IMR-90 (cell line): ENCODE data around the gene WDR27. TPM values are rescaled to one million over a fixed set of nuclear protein-coding genes. Genes with fewer than 3 reads are reported as not detected.

ENCODE experiments used
- ATAC-seq: fragments of 200-7000 bp; cut with Tn5 transposase; 2 replicates; pipeline ENCODE4 v1.9.1; 2020; ENCODE audit warnings: low read depth, mild to moderate bottlenecking, moderate library complexity
- BruUV-seq: library from RNA; stranded (reverse); fragments of 400-500 nt; replicated peaks from 2 replicates; lab custom pipeline; 2021; lab: Mats Ljungman, UMichigan
- CTCF ChIA-PET: fragments of 300-600 bp; formaldehyde crosslinking; extraction: SDS; loops from one replicate; lab custom pipeline; 2021; ENCODE audit warnings: antibody characterized with exemption; lab: Yijun Ruan, JAX
- POLR2A ChIA-PET: fragments of 300-600 bp; sonication (Branson Sonifier 250); formaldehyde crosslinking; loops from one replicate; lab custom pipeline; 2022; ENCODE audit warnings: antibody characterized with exemption; ENCODE audit not compliant: unreplicated experiment; lab: Charles Lee
- DNase-seq: peaks from one replicate; pipeline ENCODE4 v3.0.0; 2013
- H2AFZ ChIP-seq: replicated peaks from 2 replicates; pipeline ENCODE3; 2013; ENCODE audit warnings: low read length, mild to moderate bottlenecking; ENCODE audit not compliant: poor library complexity
- H2AK5ac ChIP-seq: 2 replicates; pipeline ENCODE4 v1.6.1; 2013; ENCODE audit warnings: low read depth, low read length, inconsistent platforms
- H2AK9ac ChIP-seq: replicated peaks from 2 replicates; pipeline ENCODE3; 2013; ENCODE audit warnings: mild to moderate bottlenecking, low read depth, low read length, moderate library complexity; ENCODE audit not compliant: poor library complexity
- H2BK120ac ChIP-seq: 2 replicates; pipeline ENCODE4 v1.6.1; 2013; ENCODE audit warnings: low read depth, low read length, inconsistent platforms
- H2BK15ac ChIP-seq: 3 replicates; pipeline ENCODE4 v1.6.1; 2013; ENCODE audit warnings: low read depth, low read length, inconsistent platforms
- H2BK20ac ChIP-seq: 2 replicates; pipeline ENCODE4 v1.6.1; 2013; ENCODE audit warnings: low read depth, mild to moderate bottlenecking, inconsistent platforms, low read length, moderate library complexity
- H2BK5ac ChIP-seq: 2 replicates; pipeline ENCODE4 v1.6.1; 2013; ENCODE audit warnings: mild to moderate bottlenecking, low read depth, low read length, inconsistent platforms; ENCODE audit not compliant: poor library complexity, severe bottlenecking
- H3K14ac ChIP-seq: replicated peaks from 2 replicates; pipeline ENCODE4 v1.6.1; 2013; ENCODE audit warnings: low read depth, low read length, inconsistent platforms
- H3K18ac ChIP-seq: 2 replicates; pipeline ENCODE4 v1.6.1; 2013; ENCODE audit warnings: low read depth, low read length, control low read depth
- H3K23ac ChIP-seq: 2 replicates; pipeline ENCODE4 v1.6.1; 2013; ENCODE audit warnings: low read depth, low read length, inconsistent platforms
- H3K27ac ChIP-seq: 2 replicates; pipeline ENCODE4 v1.5.1; 2013; ENCODE audit warnings: mild to moderate bottlenecking, control low read depth, low read length; ENCODE audit not compliant: insufficient read depth
- H3K27me3 ChIP-seq: 2 replicates; pipeline ENCODE4 v1.6.1; 2013; ENCODE audit warnings: low read length; ENCODE audit not compliant: control insufficient read depth, insufficient read depth
- H3K36me3 ChIP-seq: 2 replicates; pipeline ENCODE4 v1.6.1; 2013; ENCODE audit warnings: low read length, mixed read lengths; ENCODE audit not compliant: control insufficient read depth, insufficient read depth
- H3K4ac ChIP-seq: 2 replicates; pipeline ENCODE4 v1.6.1; 2013; ENCODE audit warnings: low read depth, low read length, inconsistent platforms
- H3K4me1 ChIP-seq: 2 replicates; pipeline ENCODE4 v1.6.1; 2013; ENCODE audit warnings: low read length, mixed read lengths; ENCODE audit not compliant: control insufficient read depth, insufficient read depth
- H3K4me2 ChIP-seq: 2 replicates; pipeline ENCODE4 v1.6.1; 2013; ENCODE audit warnings: low read depth, mild to moderate bottlenecking, control low read depth, low read length, moderate library complexity
- H3K4me3 ChIP-seq: 2 replicates; pipeline ENCODE4 v1.5.1; 2013; ENCODE audit warnings: low read depth, mild to moderate bottlenecking, control low read depth, low read length, moderate library complexity; ENCODE audit not compliant: insufficient read depth
- H3K56ac ChIP-seq: 2 replicates; pipeline ENCODE4 v1.6.1; 2013; ENCODE audit warnings: low read length, inconsistent platforms; ENCODE audit not compliant: insufficient read depth; ENCODE audit errors: extremely low read depth
- H3K79me1 ChIP-seq, 2 experiments: 2 replicates each; pipeline ENCODE4 v1.6.1; 2013; ENCODE audit warnings: low read length in 2 of 2, inconsistent platforms in 1 of 2, low read depth in 1 of 2
- H3K9ac ChIP-seq: 2 replicates; pipeline ENCODE4 v1.6.1; 2013; ENCODE audit warnings: low read depth, low read length, control low read depth
- H3K9me1 ChIP-seq: 2 replicates; pipeline ENCODE4 v1.6.1; 2013; ENCODE audit warnings: low read length, inconsistent platforms; ENCODE audit not compliant: insufficient read depth
- H3K9me3 ChIP-seq: 2 replicates; pipeline ENCODE4 v1.6.1; 2013; ENCODE audit warnings: low read length; ENCODE audit not compliant: control insufficient read depth, insufficient read depth
- H4K20me1 ChIP-seq: 2 replicates; pipeline ENCODE4 v1.6.1; 2013; ENCODE audit warnings: low read length, inconsistent platforms; ENCODE audit not compliant: insufficient read depth
- H4K5ac ChIP-seq: 2 replicates; pipeline ENCODE4 v1.6.1; 2013; ENCODE audit warnings: mild to moderate bottlenecking, low read depth, low read length, control low read depth
- H4K8ac ChIP-seq, 2 experiments: 2 replicates each; pipeline ENCODE4 v1.6.1; 2013; ENCODE audit warnings: low read depth in 2 of 2, low read length in 2 of 2, control low read depth in 1 of 2, inconsistent platforms in 1 of 2
- H4K91ac ChIP-seq: 2 replicates; pipeline ENCODE4 v1.6.1; 2013; ENCODE audit warnings: low read depth, low read length, inconsistent platforms; ENCODE audit not compliant: insufficient read depth
- CEBPB ChIP-seq: IDR thresholded peaks from 2 replicates; pipeline ENCODE4 v1.6.1; 2012; ENCODE audit warnings: low read depth, low read length, improper control_type of control experiment
- CHD1 ChIP-seq: IDR thresholded peaks from 2 replicates; pipeline ENCODE4 v1.6.1; 2012; ENCODE audit warnings: low read depth, low read length, improper control_type of control experiment
- FOS ChIP-seq: fragments of 150-350 bp; IDR thresholded peaks from 2 replicates; pipeline ENCODE4 v1.6.1; 2016; ENCODE audit warnings: low read depth, low read length
- MAZ ChIP-seq: IDR thresholded peaks from 2 replicates; pipeline ENCODE4 v1.6.1; 2012; ENCODE audit warnings: low read depth, mild to moderate bottlenecking, low read length, improper control_type of control experiment, moderate library complexity, borderline replicate concordance
- MXI1 ChIP-seq: IDR thresholded peaks from 2 replicates; pipeline ENCODE4 v1.6.1; 2012; ENCODE audit warnings: low read depth, mild to moderate bottlenecking, low read length, moderate library complexity, borderline replicate concordance
- NFE2L2 ChIP-seq: fragments of 150-350 bp; IDR thresholded peaks from 2 replicates; pipeline ENCODE4 v1.6.1; 2016; ENCODE audit warnings: low read depth, mild to moderate bottlenecking, low read length
- POLR2A ChIP-seq: IDR thresholded peaks from 2 replicates; pipeline ENCODE4 v1.6.1; 2012; ENCODE audit warnings: mild to moderate bottlenecking, low read depth, low read length
- RCOR1 ChIP-seq: IDR thresholded peaks from 2 replicates; pipeline ENCODE4 v1.6.1; 2012; ENCODE audit warnings: mild to moderate bottlenecking, low read length, improper control_type of control experiment; ENCODE audit not compliant: insufficient replicate concordance
- RFX5 ChIP-seq: IDR thresholded peaks from 2 replicates; pipeline ENCODE4 v1.8.0; 2012; ENCODE audit warnings: low read depth, mild to moderate bottlenecking, low read length, moderate library complexity
- SMC3 ChIP-seq: fragments of 150-350 bp; IDR thresholded peaks from 2 replicates; pipeline ENCODE4 v1.6.1; 2016; ENCODE audit warnings: low read depth, mild to moderate bottlenecking, antibody characterized with exemption, low read length, moderate library complexity
- WGBS, 2 experiments: methylation state at CpG; one replicate each; pipeline versions ENCODE4 v1.1.5 to v1.1.7; 2013; ENCODE audit warnings: missing lambda C conversion rate in 2 of 2; ENCODE audit not compliant: insufficient read length in 1 of 2; ENCODE audit errors: extremely low coverage in 2 of 2; 5-methylcytosine and 5-hydroxymethylcytosine counted together
- dilution Hi-C: fragments of 300-500 bp; cut with HindIII; formaldehyde crosslinking; loops from one replicate; pipeline ENCODE4 v1.14.3; 2018; ENCODE audit warnings: low sequenced_read_pairs; ENCODE audit not compliant: unreplicated experiment
- in situ Hi-C: fragments of 300-500 bp; cut with MboI; formaldehyde crosslinking; loops from 3 replicates; pipeline ENCODE4 v1.14.3; 2019; ENCODE audit warnings: low sequenced_read_pairs, inconsistent platforms, mixed read lengths
- intact Hi-C: fragments of 100-400 bp; cut with micrococcal nuclease; formaldehyde crosslinking; loops from 2 replicates; pipeline ENCODE4 v1.10.0; 2022
- polyA plus RNA-seq, 3 experiments: library from polyadenylated mRNA; depleted of rRNA; stranded (reverse); fragments of >200 nt; gene quantifications; 2 replicates each; pipeline ENCODE4 v1.2.3, GENCODE V29; 2012; ENCODE audit warnings: low replicate concordance in 1 of 3
- total RNA-seq: library from RNA; depleted of rRNA; stranded (reverse); fragments of >200 nt; gene quantifications from 2 replicates; pipeline ENCODE4 v1.2.3, GENCODE V29; 2012
- TF ChIP-seq, protein P1 (sequence below): fragments of 150-350 bp; IDR thresholded peaks from 2 replicates; pipeline ENCODE4 v1.6.1; 2017; ENCODE audit warnings: mild to moderate bottlenecking, antibody characterized with exemption, low read length, low read depth
- TF ChIP-seq, protein P2 (sequence below): conservative IDR thresholded peaks from 2 replicates; pipeline ENCODE4 v1.5.1; 2012; ENCODE audit warnings: mild to moderate bottlenecking, low read depth, low read length, improper control_type of control experiment

Gene WDR27
- total and polyA plus RNA-seq, 2 of the 4 experiments (the other 2 are of a cell fraction): 7.0 to 18.5 TPM

DNA sequence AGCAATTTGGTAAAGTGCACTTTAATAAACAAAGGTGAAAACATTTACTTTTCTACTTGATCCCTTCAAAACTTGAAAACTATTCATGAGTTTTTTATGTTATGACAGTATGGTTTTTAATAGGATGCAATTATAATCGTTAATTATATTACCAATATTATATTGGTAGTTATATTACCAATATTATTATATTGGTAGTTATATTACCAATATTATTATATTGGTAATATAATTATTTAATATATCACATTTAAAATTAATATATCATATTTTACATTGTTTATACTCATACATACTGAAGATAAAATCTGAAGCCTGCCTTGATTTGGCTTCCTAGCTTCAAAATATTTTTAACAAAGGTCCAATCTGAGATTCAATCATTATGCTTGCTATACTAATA lies 262.1 kb downstream of the WDR27 start:
- no TSS peak for BruUV-seq
- no peak overlapping the region for H3K4me3 ChIP-seq
- in situ Hi-C loops (no loop called here), intact Hi-C loops (loop anchor here (10.0 kb wide), 1 partner anchor 875 kb away; no protein-coding TSS in a partner anchor), dilution Hi-C loops (no loop called here)
- no peak overlapping the region for H3K4me2 ChIP-seq
- no peak overlapping the region for H2BK15ac ChIP-seq
- TF ChIP-seq NFE2L2: no peak
- no peak for TF ChIP-seq POLR2A
- TF ChIP-seq CEBPB: no peak
- TF ChIP-seq CHD1: no peak
- TF ChIP-seq, protein P1, sequence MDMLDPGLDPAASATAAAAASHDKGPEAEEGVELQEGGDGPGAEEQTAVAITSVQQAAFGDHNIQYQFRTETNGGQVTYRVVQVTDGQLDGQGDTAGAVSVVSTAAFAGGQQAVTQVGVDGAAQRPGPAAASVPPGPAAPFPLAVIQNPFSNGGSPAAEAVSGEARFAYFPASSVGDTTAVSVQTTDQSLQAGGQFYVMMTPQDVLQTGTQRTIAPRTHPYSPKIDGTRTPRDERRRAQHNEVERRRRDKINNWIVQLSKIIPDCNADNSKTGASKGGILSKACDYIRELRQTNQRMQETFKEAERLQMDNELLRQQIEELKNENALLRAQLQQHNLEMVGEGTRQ: no peak
- TF ChIP-seq, protein P2, sequence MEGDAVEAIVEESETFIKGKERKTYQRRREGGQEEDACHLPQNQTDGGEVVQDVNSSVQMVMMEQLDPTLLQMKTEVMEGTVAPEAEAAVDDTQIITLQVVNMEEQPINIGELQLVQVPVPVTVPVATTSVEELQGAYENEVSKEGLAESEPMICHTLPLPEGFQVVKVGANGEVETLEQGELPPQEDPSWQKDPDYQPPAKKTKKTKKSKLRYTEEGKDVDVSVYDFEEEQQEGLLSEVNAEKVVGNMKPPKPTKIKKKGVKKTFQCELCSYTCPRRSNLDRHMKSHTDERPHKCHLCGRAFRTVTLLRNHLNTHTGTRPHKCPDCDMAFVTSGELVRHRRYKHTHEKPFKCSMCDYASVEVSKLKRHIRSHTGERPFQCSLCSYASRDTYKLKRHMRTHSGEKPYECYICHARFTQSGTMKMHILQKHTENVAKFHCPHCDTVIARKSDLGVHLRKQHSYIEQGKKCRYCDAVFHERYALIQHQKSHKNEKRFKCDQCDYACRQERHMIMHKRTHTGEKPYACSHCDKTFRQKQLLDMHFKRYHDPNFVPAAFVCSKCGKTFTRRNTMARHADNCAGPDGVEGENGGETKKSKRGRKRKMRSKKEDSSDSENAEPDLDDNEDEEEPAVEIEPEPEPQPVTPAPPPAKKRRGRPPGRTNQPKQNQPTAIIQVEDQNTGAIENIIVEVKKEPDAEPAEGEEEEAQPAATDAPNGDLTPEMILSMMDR: no peak
- no peak for TF ChIP-seq FOS
- no peak for TF ChIP-seq MAZ
- no peak for TF ChIP-seq RCOR1
- no peak for TF ChIP-seq RFX5
- TF ChIP-seq SMC3: no peak
- no peak for TF ChIP-seq MXI1
- no peaks in the 10 kb centered on the region; the same call in 1 of the 2 replicates for H3K9me3 ChIP-seq
- H3K27ac ChIP-seq: no peak overlapping the region
- H3K79me1 ChIP-seq: no peaks in the 10 kb centered on the region
- no peak for DNase-seq
- H4K5ac ChIP-seq: no peak overlapping the region
- no peak overlapping the region for H3K18ac ChIP-seq
- WGBS, 2 experiments: no CpG with 5 or more reads among the region's 1 CpG
- no peak overlapping the region for H4K8ac ChIP-seq
- H2AK9ac ChIP-seq: no peak overlapping the region
- H3K36me3 ChIP-seq: no peaks in the 10 kb centered on the region
- no peak overlapping the region for H3K14ac ChIP-seq
- H3K56ac ChIP-seq: no peak overlapping the region
- H2BK20ac ChIP-seq: no peak overlapping the region
- no peak overlapping the region for H2BK5ac ChIP-seq
- ChIA-PET POLR2A (no interaction called here), CTCF (no interaction called here)
- no peak overlapping the region for H2AK5ac ChIP-seq
- H4K91ac ChIP-seq: no peak overlapping the region
- no peak overlapping the region for H3K4ac ChIP-seq
- ATAC-seq: no peak
- peaks cover 5% of the 10 kb centered on the region for H3K4me1 ChIP-seq
- no peaks in the 10 kb centered on the region for H3K27me3 ChIP-seq
- H3K23ac ChIP-seq: no peak overlapping the region
- H3K9ac ChIP-seq: no peak overlapping the region
- H4K20me1 ChIP-seq: no peaks in the 10 kb centered on the region
- no peak overlapping the region for H2AFZ ChIP-seq
- no peaks in the 10 kb centered on the region for H3K9me1 ChIP-seq
- H2BK120ac ChIP-seq: no peak overlapping the region
